ENCODE data around the gene CSNK2A3. TPM values are rescaled to one million over a fixed set of nuclear protein-coding genes. Genes with fewer than 3 reads are reported as not detected.

The CSNK2A3 gene
- total and polyA plus RNA-seq, 2 donors (not counting 1 experiment from before 2014, with no cell fraction given): 0.15 to 0.32 TPM

DNA sequence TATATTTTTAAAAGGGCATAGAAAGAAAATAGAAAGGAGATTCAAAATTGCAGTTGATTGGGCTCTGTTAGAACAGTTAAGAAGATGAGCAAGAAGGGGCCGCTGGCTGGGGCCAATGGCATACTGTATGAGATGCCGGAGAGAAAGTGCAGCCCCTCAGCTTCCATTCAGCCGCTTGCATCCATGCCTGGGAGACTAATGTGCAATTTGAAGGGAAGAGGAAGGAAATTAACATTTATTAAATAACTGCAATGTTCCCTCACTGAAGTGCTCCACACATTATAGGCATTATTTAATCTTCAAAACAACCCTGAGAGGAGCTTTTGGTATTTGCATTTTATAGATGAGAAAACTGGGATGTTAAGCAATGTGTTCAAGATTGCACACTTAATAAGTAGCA lies 44.7 kb upstream of the CSNK2A3 start:
- Histone ChIP-seq H3K9me3 (ENCODE audit: control extremely low read depth in 1 of 3, control insufficient read depth in 2 of 3, insufficient read depth in 1 of 3, low read length in 2 of 3) (no peaks in the 10 kb centered on the region), H3K79me2 (ENCODE audit: control insufficient read depth, insufficient read depth, low read length) (no peaks in the 10 kb centered on the region), H3K4me2 (replicated peaks; ENCODE audit: low read depth, low read length, poor library complexity, severe bottlenecking) (no peak overlapping the region), H2AFZ (ENCODE audit: insufficient read depth, low read depth, low read length, poor library complexity, severe bottlenecking) (no peak overlapping the region), H3K36me3 (replicated peaks in 1 of 2; ENCODE audit: control extremely low read depth in 1 of 2, control insufficient read depth in 1 of 2, extremely low read depth in 1 of 2, insufficient read depth in 2 of 2, low read length in 1 of 2) (no peaks in the 10 kb centered on the region), H3K4me3 (ENCODE audit: control extremely low read depth in 1 of 5, extremely low read depth in 1 of 5, insufficient read depth in 1 of 5, low read depth in 2 of 5, low read length in 4 of 5) (no peak overlapping the region), H3K9ac (ENCODE audit: low read length) (no peak overlapping the region), H3K27ac (ENCODE audit: low read length in 2 of 2) (no peak overlapping the region), H3K4me1 (ENCODE audit: control insufficient read depth in 2 of 2, insufficient read depth in 2 of 2, low read length in 2 of 2) (no peaks in the 10 kb centered on the region), H4K20me1 (ENCODE audit: control insufficient read depth, insufficient read depth, low read length, poor library complexity, severe bottlenecking) (no peaks in the 10 kb centered on the region), H3K27me3 (replicated peaks in 1 of 4; ENCODE audit: control extremely low read depth in 1 of 4, control insufficient read depth in 3 of 4, insufficient read depth in 4 of 4, low read length in 3 of 4) (no peaks in the 10 kb centered on the region)
- H3K27me3 Mint-ChIP-seq: peaks cover 4% of the 10 kb centered on the region
- ATAC-seq (ENCODE audit: low read depth) (no peak), DNase-seq (no peak)
- WGBS (ENCODE audit: insufficient coverage): no CpG with 5 or more reads among the region's 3 CpGs
- intact Hi-C loops (cut with micrococcal nuclease): no loop called here
- no peaks in the 10 kb centered on the region for H3K9me3 Mint-ChIP-seq (ENCODE audit: insufficient read depth)
- H3K4me1 Mint-ChIP-seq: no peaks in the 10 kb centered on the region
- POLR2A ChIA-PET: no interaction called here
- TF ChIP-seq CTCF (IDR thresholded peaks at IDR 0.05): no peak
- no peak for TF ChIP-seq EZH2 (IDR thresholded peaks at IDR 0.05; ENCODE audit: borderline replicate concordance, insufficient read depth, low read depth, low read length, poor library complexity, severe bottlenecking)
- H3K27ac Mint-ChIP-seq: no peak overlapping the region
- CTCF ChIA-PET: interaction anchor here (1.4 kb wide), 1 partner anchor 11 kb away, joined by 4 read pairs; no protein-coding TSS in a partner anchor
- H3K4me3 Mint-ChIP-seq: no peak overlapping the region

- no peak overlapping the region for H2AFZ ChIP-seq (ENCODE audit: insufficient read depth, low read depth, low read length, poor library complexity, severe bottlenecking)
- DNase-seq (no peak), ATAC-seq (ENCODE audit: low read depth) (no peak)
- H3K4me3 ChIP-seq (ENCODE audit: control extremely low read depth in 1 of 5, extremely low read depth in 1 of 5, insufficient read depth in 1 of 5, low read depth in 2 of 5, low read length in 4 of 5): no peak overlapping the region
- no peaks in the 10 kb centered on the region for H3K9me3 ChIP-seq (ENCODE audit: control extremely low read depth in 1 of 3, control insufficient read depth in 2 of 3, insufficient read depth in 1 of 3, low read length in 2 of 3)
- ChIA-PET CTCF (no interaction called here), POLR2A (no interaction called here)
- no peaks in the 10 kb centered on the region for H3K9me3 Mint-ChIP-seq (ENCODE audit: insufficient read depth)
- no peak overlapping the region for H3K4me3 Mint-ChIP-seq
- no peak overlapping the region for H3K27ac Mint-ChIP-seq
- no peak overlapping the region for H3K9ac ChIP-seq (ENCODE audit: low read length)
- intact Hi-C loops (cut with micrococcal nuclease): no loop called here
- H3K36me3 ChIP-seq (replicated peaks in 1 of 2; ENCODE audit: control extremely low read depth in 1 of 2, control insufficient read depth in 1 of 2, extremely low read depth in 1 of 2, insufficient read depth in 2 of 2, low read length in 1 of 2): no peaks in the 10 kb centered on the region
- H3K4me1 ChIP-seq (ENCODE audit: control insufficient read depth in 2 of 2, insufficient read depth in 2 of 2, low read length in 2 of 2): no peaks in the 10 kb centered on the region
- H3K27me3 ChIP-seq (replicated peaks in 1 of 4; ENCODE audit: control extremely low read depth in 1 of 4, control insufficient read depth in 3 of 4, insufficient read depth in 4 of 4, low read length in 3 of 4): no peaks in the 10 kb centered on the region
- H3K4me1 Mint-ChIP-seq: no peaks in the 10 kb centered on the region
- H4K20me1 ChIP-seq (ENCODE audit: control insufficient read depth, insufficient read depth, low read length, poor library complexity, severe bottlenecking): no peaks in the 10 kb centered on the region
- no peak overlapping the region for H3K27ac ChIP-seq (ENCODE audit: low read length in 2 of 2)
- H3K79me2 ChIP-seq (ENCODE audit: control insufficient read depth, insufficient read depth, low read length): no peaks in the 10 kb centered on the region
- no peak overlapping the region for H3K4me2 ChIP-seq (replicated peaks; ENCODE audit: low read depth, low read length, poor library complexity, severe bottlenecking)
- peaks cover 4% of the 10 kb centered on the region for H3K27me3 Mint-ChIP-seq
- WGBS (ENCODE audit: insufficient coverage): 100% methylated on average over 2 of the region's 2 CpGs
- TF ChIP-seq CTCF (IDR thresholded peaks at IDR 0.05) (no peak), EZH2 (IDR thresholded peaks at IDR 0.05; ENCODE audit: borderline replicate concordance, insufficient read depth, low read depth, low read length, poor library complexity, severe bottlenecking) (no peak)
Observed at GRCh38 chr11:11397036-11397415, 44.0 kb upstream of the CSNK2A3 start.

All from B cell (primary cell).